ENCODE results near the gene MED13L. TPM values are rescaled to one million over a fixed set of nuclear protein-coding genes. Genes with fewer than 3 reads are reported as not detected.

The MED13L gene
- total and polyA plus RNA-seq, 9 donors, result 47.8 to 198 (median 156) TPM

DNA sequence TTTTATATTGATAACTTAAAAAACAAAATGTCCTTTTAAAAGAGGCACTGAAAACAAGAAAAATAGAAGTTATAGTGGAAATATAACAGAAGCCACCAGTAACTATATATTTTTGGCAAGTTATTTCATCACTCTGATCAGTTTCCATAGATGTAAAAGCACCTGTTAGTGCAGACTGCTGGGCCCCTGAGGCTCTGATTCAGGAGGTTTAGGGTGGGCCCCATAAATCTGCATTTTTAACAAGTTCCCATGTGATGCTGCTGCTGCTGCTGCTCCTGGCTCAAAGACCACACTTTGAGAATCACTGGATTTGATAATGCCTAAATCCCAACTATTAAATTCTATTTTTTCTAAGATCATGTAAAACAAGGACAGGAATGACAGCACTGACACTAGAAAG is 251.1 kb downstream of the MED13L start:
- Histone ChIP-seq H3K36me3 (no peaks in the 10 kb centered on the region), H3K4me3 (no peak overlapping the region), H3K4me1 (ENCODE audit: insufficient read depth) (peaks cover 4% of the 10 kb centered on the region), H3K27me3 (no peaks in the 10 kb centered on the region), H3K27ac (no peak overlapping the region), H3K9me3 (no peaks in the 10 kb centered on the region)
- intact Hi-C loops (cut with DNase I), result no loop called here
- DNase-seq, result no peak
- TF ChIP-seq POLR2A (IDR thresholded peaks at IDR 0.05), result no peak
- no peak for TF ChIP-seq EP300 (IDR thresholded peaks at IDR 0.05)
- no peak for TF ChIP-seq CTCF (IDR thresholded peaks at IDR 0.05)

- H3K4me3 ChIP-seq, result no peak overlapping the region
- no peaks in the 10 kb centered on the region for H3K9me3 ChIP-seq
- no peaks in the 10 kb centered on the region for H3K36me3 ChIP-seq
- no peak overlapping the region for H3K27ac ChIP-seq
- H3K27me3 ChIP-seq, result no peaks in the 10 kb centered on the region
- peaks cover 4% of the 10 kb centered on the region for H3K4me1 ChIP-seq (ENCODE audit: insufficient read depth)
- WGBS, 3 donors, result 63 to 87% (median 82%) methylated on average over 2 of the region's 2 CpGs
- DNase-seq, result no peak
- intact Hi-C loops (cut with DNase I), result no loop called here
- no peak for TF ChIP-seq CTCF (IDR thresholded peaks at IDR 0.05)
- no peak for TF ChIP-seq EP300 (IDR thresholded peaks at IDR 0.05)
- TF ChIP-seq POLR2A (IDR thresholded peaks at IDR 0.05), result no peak
Observed at GRCh38 chr12:116024769-116025168, 252.7 kb downstream of the MED13L start.

GRCh38 chr12:116019415-116019814 is 258.1 kb downstream of the MED13L start:
- H3K4me1 ChIP-seq (ENCODE audit: insufficient read depth), result peaks cover 6% of the 10 kb centered on the region
- H3K27ac ChIP-seq, result no peak overlapping the region

GRCh38 chr12:116018282-116018681 is 259.2 kb downstream of the MED13L start:
- no peak for DNase-seq
- 31 to 33% (median 32%) methylated on average over 2 of the region's 2 CpGs for WGBS, 3 donors
- intact Hi-C loops (cut with DNase I), result loop anchor here in 2 of 4 donors (5.0 to 10.0 kb wide), 3 partner anchors 217 to 584 kb away; partner anchors contain the start of gene MED13L (in 2 of the 2)

More at GRCh38 chr12:116019415-116019814, 258.1 kb downstream of the MED13L start:
- no peak overlapping the region for H3K4me3 ChIP-seq
- H3K9me3 ChIP-seq, result no peaks in the 10 kb centered on the region
- no peaks in the 10 kb centered on the region for H3K36me3 ChIP-seq
- TF ChIP-seq CTCF (IDR thresholded peaks at IDR 0.05), result no peak
- no peak for TF ChIP-seq POLR2A (IDR thresholded peaks at IDR 0.05)
- no peak for TF ChIP-seq EP300 (IDR thresholded peaks at IDR 0.05)
- intact Hi-C loops (cut with DNase I), result loop anchor here in 2 of 4 donors (5.0 to 10.0 kb wide), 3 partner anchors 215 to 583 kb away; partner anchors contain the start of gene MED13L (in 2 of the 2)
- no peaks in the 10 kb centered on the region for H3K27me3 ChIP-seq
- no peak for DNase-seq

More at GRCh38 chr12:116018282-116018681, 259.2 kb downstream of the MED13L start:
- TF ChIP-seq CTCF (IDR thresholded peaks at IDR 0.05) (no peak), EP300 (IDR thresholded peaks at IDR 0.05) (no peak), POLR2A (IDR thresholded peaks at IDR 0.05) (no peak)
- Histone ChIP-seq H3K36me3 (no peaks in the 10 kb centered on the region), H3K27me3 (no peaks in the 10 kb centered on the region), H3K27ac (no peak overlapping the region), H3K4me1 (ENCODE audit: insufficient read depth) (peaks cover 6% of the 10 kb centered on the region), H3K9me3 (no peaks in the 10 kb centered on the region), H3K4me3 (no peak overlapping the region)
